K562 (cell line): ENCODE measurements around the gene LYZL6. TPM values are rescaled to one million over a fixed set of nuclear protein-coding genes. Genes with fewer than 3 reads are reported as not detected.
A peak's percentile ranks its signal among the peaks of the same experiment; 100 is the strongest.

Experiments used
- MAFG ChIP-seq: fragments of 450-650 bp; conservative IDR thresholded peaks from 2 replicates; pipeline ENCODE4 v1.6.1; 2016; ENCODE audit warnings: missing genetic modification characterization, missing compliant biosample characterization
- MYC ChIP-seq, 2 experiments: fragments of 250-450 bp in 1 of 2; sonication (Bioruptor Pico) in 1 of 2; IDR thresholded peaks; 2 replicates each; pipeline versions ENCODE4 v1.5.1 to v1.6.1; 2012 to 2021; ENCODE audit warnings: low read depth in 2 of 2, borderline replicate concordance in 1 of 2, improper control_type of control experiment in 1 of 2, low read length in 1 of 2, mild to moderate bottlenecking in 1 of 2, moderate library complexity in 1 of 2
- NFIX ChIP-seq: fragments of 250-450 bp; sonication (Bioruptor Pico); IDR thresholded peaks from 2 replicates; pipeline ENCODE4 v1.4.0; 2020; ENCODE audit warnings: low read depth, mild to moderate bottlenecking, moderate library complexity
- NR2C1 ChIP-seq, 2 experiments: fragments of 450-650 bp; IDR thresholded peaks; 2 replicates each; pipeline ENCODE4 v1.6.1; 2017; ENCODE audit warnings: mild to moderate bottlenecking in 2 of 2, antibody characterized with exemption in 1 of 2, inconsistent platforms in 1 of 2, missing compliant biosample characterization in 1 of 2, missing genetic modification characterization in 1 of 2
- RHOXF2B ChIP-seq: fragments of 250-450 bp; sonication (Bioruptor Pico); conservative IDR thresholded peaks from 2 replicates; pipeline ENCODE4 v1.5.1; 2021
- YY1 ChIP-seq, 3 experiments: IDR thresholded peaks; 2 replicates each; pipeline ENCODE4 v1.6.1; 2011; ENCODE audit warnings: low read length in 2 of 3, mild to moderate bottlenecking in 2 of 3, moderate library complexity in 2 of 3, borderline replicate concordance in 1 of 3, control low read depth in 1 of 3, low read depth in 1 of 3; ENCODE audit not compliant: insufficient read depth in 3 of 3, insufficient replicate concordance in 2 of 3, control insufficient read depth in 1 of 3, insufficient read length in 1 of 3; ENCODE audit errors: extremely low read depth in 1 of 3
- polyA plus RNA-seq, 8 experiments: library from polyadenylated mRNA; depleted of rRNA in 4 of 8; stranded (reverse) in 5 of 8; unstranded in 3 of 8; fragments of >200 nt; fragmentation: Nextera tagmentation in 2 of 8; fragmentation: Illumina TruSeq in 1 of 8; extraction: Ambion mirVana in 2 of 8; extraction: Trizol in 1 of 8; gene quantifications; 2 replicates each; pipeline versions ENCODE4 v1.2.1 to v1.2.3, GENCODE V29; 2011 to 2014; ENCODE audit warnings: inconsistent platforms in 1 of 8, missing spikeins in 1 of 8
- total RNA-seq, 7 experiments: library from RNA; depleted of rRNA in 6 of 7; stranded (reverse); fragments of >200 nt in 6 of 7; fragmentation: Illumina TruSeq in 2 of 7; extraction: Trizol in 2 of 7; gene quantifications; 2 replicates each; pipeline versions ENCODE4 v1.2.1 to v1.2.3, GENCODE V29; 2011 to 2021; ENCODE audit warnings: low replicate concordance in 1 of 7
- TF ChIP-seq, protein P1 (sequence below): fragments of 200-600 bp; sonication (generic); IDR thresholded peaks from one replicate; pipeline ENCODE4 v1.6.1; 2012; ENCODE audit warnings: mild to moderate bottlenecking, low read depth, low read length, inconsistent platforms
- TF ChIP-seq, protein P2 (sequence below): fragments of 250-450 bp; sonication (Bioruptor Pico); IDR thresholded peaks from 2 replicates; pipeline ENCODE4 v1.5.1; 2021; ENCODE audit warnings: mild to moderate bottlenecking
- TF ChIP-seq, protein P3 (sequence below): sonication (generic); formaldehyde crosslinking; IDR thresholded peaks from 2 replicates; pipeline ENCODE4 v1.8.0; 2022; ENCODE audit warnings: mild to moderate bottlenecking, missing genetic modification reagents, borderline replicate concordance

LYZL6 gene
- total and polyA plus RNA-seq, 9 of the 15 experiments (the other 6 are each of a cell fraction or from before 2014, with no cell fraction given), result not detected

- TF ChIP-seq, protein P1, sequence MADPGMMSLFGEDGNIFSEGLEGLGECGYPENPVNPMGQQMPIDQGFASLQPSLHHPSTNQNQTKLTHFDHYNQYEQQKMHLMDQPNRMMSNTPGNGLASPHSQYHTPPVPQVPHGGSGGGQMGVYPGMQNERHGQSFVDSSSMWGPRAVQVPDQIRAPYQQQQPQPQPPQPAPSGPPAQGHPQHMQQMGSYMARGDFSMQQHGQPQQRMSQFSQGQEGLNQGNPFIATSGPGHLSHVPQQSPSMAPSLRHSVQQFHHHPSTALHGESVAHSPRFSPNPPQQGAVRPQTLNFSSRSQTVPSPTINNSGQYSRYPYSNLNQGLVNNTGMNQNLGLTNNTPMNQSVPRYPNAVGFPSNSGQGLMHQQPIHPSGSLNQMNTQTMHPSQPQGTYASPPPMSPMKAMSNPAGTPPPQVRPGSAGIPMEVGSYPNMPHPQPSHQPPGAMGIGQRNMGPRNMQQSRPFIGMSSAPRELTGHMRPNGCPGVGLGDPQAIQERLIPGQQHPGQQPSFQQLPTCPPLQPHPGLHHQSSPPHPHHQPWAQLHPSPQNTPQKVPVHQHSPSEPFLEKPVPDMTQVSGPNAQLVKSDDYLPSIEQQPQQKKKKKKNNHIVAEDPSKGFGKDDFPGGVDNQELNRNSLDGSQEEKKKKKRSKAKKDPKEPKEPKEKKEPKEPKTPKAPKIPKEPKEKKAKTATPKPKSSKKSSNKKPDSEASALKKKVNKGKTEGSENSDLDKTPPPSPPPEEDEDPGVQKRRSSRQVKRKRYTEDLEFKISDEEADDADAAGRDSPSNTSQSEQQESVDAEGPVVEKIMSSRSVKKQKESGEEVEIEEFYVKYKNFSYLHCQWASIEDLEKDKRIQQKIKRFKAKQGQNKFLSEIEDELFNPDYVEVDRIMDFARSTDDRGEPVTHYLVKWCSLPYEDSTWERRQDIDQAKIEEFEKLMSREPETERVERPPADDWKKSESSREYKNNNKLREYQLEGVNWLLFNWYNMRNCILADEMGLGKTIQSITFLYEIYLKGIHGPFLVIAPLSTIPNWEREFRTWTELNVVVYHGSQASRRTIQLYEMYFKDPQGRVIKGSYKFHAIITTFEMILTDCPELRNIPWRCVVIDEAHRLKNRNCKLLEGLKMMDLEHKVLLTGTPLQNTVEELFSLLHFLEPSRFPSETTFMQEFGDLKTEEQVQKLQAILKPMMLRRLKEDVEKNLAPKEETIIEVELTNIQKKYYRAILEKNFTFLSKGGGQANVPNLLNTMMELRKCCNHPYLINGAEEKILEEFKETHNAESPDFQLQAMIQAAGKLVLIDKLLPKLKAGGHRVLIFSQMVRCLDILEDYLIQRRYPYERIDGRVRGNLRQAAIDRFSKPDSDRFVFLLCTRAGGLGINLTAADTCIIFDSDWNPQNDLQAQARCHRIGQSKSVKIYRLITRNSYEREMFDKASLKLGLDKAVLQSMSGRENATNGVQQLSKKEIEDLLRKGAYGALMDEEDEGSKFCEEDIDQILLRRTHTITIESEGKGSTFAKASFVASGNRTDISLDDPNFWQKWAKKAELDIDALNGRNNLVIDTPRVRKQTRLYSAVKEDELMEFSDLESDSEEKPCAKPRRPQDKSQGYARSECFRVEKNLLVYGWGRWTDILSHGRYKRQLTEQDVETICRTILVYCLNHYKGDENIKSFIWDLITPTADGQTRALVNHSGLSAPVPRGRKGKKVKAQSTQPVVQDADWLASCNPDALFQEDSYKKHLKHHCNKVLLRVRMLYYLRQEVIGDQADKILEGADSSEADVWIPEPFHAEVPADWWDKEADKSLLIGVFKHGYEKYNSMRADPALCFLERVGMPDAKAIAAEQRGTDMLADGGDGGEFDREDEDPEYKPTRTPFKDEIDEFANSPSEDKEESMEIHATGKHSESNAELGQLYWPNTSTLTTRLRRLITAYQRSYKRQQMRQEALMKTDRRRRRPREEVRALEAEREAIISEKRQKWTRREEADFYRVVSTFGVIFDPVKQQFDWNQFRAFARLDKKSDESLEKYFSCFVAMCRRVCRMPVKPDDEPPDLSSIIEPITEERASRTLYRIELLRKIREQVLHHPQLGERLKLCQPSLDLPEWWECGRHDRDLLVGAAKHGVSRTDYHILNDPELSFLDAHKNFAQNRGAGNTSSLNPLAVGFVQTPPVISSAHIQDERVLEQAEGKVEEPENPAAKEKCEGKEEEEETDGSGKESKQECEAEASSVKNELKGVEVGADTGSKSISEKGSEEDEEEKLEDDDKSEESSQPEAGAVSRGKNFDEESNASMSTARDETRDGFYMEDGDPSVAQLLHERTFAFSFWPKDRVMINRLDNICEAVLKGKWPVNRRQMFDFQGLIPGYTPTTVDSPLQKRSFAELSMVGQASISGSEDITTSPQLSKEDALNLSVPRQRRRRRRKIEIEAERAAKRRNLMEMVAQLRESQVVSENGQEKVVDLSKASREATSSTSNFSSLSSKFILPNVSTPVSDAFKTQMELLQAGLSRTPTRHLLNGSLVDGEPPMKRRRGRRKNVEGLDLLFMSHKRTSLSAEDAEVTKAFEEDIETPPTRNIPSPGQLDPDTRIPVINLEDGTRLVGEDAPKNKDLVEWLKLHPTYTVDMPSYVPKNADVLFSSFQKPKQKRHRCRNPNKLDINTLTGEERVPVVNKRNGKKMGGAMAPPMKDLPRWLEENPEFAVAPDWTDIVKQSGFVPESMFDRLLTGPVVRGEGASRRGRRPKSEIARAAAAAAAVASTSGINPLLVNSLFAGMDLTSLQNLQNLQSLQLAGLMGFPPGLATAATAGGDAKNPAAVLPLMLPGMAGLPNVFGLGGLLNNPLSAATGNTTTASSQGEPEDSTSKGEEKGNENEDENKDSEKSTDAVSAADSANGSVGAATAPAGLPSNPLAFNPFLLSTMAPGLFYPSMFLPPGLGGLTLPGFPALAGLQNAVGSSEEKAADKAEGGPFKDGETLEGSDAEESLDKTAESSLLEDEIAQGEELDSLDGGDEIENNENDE, result no peak
- TF ChIP-seq, protein P2, sequence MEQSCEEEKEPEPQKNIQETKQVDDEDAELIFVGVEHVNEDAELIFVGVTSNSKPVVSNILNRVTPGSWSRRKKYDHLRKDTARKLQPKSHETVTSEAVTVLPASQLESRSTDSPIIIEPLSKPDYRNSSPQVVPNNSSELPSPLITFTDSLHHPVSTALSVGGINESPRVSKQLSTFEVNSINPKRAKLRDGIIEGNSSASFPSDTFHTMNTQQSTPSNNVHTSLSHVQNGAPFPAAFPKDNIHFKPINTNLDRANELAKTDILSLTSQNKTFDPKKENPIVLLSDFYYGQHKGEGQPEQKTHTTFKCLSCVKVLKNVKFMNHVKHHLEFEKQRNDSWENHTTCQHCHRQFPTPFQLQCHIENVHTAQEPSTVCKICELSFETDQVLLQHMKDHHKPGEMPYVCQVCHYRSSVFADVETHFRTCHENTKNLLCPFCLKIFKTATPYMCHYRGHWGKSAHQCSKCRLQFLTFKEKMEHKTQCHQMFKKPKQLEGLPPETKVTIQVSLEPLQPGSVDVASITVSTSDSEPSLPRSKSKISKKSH (CRISPR knock-in tag), result no peak
- TF ChIP-seq MYC (IDR thresholded peaks at IDR 0.05; ENCODE audit: low read depth, low read length) (peak; percentile 82), MYC (CRISPR knock-in tag; IDR thresholded peaks at IDR 0.05; ENCODE audit: borderline replicate concordance, low read depth) (no peak; the same call in 1 of the 2 replicates), NR2C1 (IDR thresholded peaks at IDR 0.05) (no peak), NR2C1 (tag; IDR thresholded peaks at IDR 0.05) (no peak), MAFG (tag) (no peak), NFIX (CRISPR knock-in tag) (no peak), RHOXF2B (CRISPR knock-in tag) (0 out of 2 replicates have a peak, but pooled peaks have one; percentile 21), YY1 (IDR thresholded peaks at IDR 0.05; ENCODE audit: borderline replicate concordance in 1 of 3, control insufficient read depth in 1 of 3, extremely low read depth in 1 of 3, insufficient read depth in 3 of 3, insufficient read length in 1 of 3, insufficient replicate concordance in 2 of 3, low read depth in 1 of 3, low read length in 2 of 3) (no peak)
- TF ChIP-seq, protein P3, sequence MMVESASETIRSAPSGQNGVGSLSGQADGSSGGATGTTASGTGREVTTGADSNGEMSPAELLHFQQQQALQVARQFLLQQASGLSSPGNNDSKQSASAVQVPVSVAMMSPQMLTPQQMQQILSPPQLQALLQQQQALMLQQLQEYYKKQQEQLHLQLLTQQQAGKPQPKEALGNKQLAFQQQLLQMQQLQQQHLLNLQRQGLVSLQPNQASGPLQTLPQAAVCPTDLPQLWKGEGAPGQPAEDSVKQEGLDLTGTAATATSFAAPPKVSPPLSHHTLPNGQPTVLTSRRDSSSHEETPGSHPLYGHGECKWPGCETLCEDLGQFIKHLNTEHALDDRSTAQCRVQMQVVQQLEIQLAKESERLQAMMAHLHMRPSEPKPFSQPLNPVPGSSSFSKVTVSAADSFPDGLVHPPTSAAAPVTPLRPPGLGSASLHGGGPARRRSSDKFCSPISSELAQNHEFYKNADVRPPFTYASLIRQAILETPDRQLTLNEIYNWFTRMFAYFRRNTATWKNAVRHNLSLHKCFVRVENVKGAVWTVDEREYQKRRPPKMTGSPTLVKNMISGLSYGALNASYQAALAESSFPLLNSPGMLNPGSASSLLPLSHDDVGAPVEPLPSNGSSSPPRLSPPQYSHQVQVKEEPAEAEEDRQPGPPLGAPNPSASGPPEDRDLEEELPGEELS, result no peak
Measured at GRCh38 chr17:35930211-35931065, 13.1 kb downstream of the LYZL6 start, which contains the start of gene RDM1 (continued).
